CD4-positive, alpha-beta T cell treated with Interleukin-4 for 4 hours (primary cell): ENCODE measurements around the gene CATSPER2.
"Not testable (repeated sequence)": the region's sequence is repeated elsewhere in the genome, so short reads cannot be mapped to it uniquely, and the experiment has no call there.

Experiments used
- DNase-seq: peaks from one replicate; pipeline ENCODE4 v3.0.0-alpha.2; 2020

Gene CATSPER2

DNA sequence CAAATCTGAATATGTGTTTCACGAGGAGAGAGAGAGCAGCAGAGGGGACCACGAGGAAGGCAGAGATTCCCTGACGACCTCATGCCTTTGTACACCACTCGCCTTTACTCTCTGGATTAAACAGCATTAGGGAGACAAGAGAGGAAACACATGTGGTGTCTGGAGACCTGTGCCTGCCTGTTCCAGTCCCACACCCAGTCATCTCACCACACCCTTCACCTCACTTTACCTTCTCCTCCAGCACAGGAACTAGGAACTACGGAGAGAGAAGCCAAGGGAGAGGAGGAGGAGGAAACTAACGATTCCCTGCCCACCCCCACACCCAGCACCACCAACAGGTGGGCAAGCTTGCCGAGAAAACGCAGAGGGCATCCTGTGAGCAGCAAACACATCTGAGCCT, 55.8 kb downstream of the CATSPER2 start:
- DNase-seq: not testable (repeated sequence)

DNA sequence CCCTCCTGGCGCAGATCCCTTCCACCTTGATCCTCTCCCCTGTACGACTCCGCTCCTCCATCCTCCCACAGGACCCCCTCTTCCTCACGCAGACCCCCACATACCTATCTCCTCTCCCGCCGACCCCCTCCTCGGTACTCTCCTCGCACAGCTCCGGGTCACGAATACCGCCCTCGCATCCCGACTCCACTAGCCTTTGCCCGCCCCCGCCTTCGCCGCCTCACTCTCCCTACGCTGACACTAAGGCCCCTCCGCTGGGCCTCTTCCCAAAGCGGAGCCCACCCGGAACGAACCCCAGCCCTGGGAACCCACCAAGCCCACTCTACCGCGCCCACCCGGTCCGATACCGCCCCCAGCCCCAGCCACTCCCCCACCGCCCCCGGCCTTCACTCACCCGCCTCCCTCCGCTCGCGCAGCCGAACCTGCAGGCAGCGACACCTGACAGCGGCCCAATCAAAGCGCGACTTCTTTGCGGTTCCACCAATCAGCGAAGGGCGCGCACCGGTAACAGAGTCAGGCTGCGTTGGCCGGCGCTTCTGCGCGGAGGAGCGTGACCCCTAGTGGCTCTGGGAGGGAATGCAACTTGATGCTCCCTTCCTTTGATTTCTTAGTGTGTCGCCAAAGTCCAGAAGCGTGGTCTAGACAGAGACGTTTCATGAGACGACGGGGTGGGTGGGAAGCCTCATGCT, 58.7 kb downstream of the CATSPER2 start, which contains the start of gene PPIP5K1:
TSS of gene PPIP5K1 (minus strand) at position 431 of the 689 bp plus-strand sequence. CDS start 5,704 bp downstream, outside the sequence.
- not testable (repeated sequence) for DNase-seq
